ENCODE measurements around the gene NPIPA3.
"Not testable (repeated sequence)": the region's sequence is repeated elsewhere in the genome, so short reads cannot be mapped to it uniquely, and the experiment has no call there.

NPIPA3 gene

GRCh38 chr16:14703156-14704011 lies at the start of gene NPIPA3:
TSS of gene NPIPA3 (plus strand) at chr16:14703411. CDS start at chr16:14708944, 5,533 bp downstream.
- H3K4me3 Mint-ChIP-seq; H3K9me3 Mint-ChIP-seq; DNase-seq (ENCODE audit: low spot score in 2 of 2); H3K27ac Mint-ChIP-seq; H3K36me3 Mint-ChIP-seq; H3K4me1 Mint-ChIP-seq: not testable (repeated sequence)
- peak; percentile 99 for ATAC-seq

GRCh38 chr16:14658063-14658462 lies 45.1 kb upstream of the NPIPA3 start:
- no peak for ATAC-seq

GRCh38 chr16:14667347-14668266 lies 35.6 kb upstream of the NPIPA3 start:
- no peak for ATAC-seq
- peaks cover 74% of the 10 kb centered on the region for H3K36me3 Mint-ChIP-seq
- peaks cover 4% of the 10 kb centered on the region for H3K4me1 Mint-ChIP-seq

More at GRCh38 chr16:14658063-14658462, 45.1 kb upstream of the NPIPA3 start:
- Mint-ChIP-seq H3K27ac (peak overlapping the region; percentile 90), H3K9me3 (no peaks in the 10 kb centered on the region), H3K4me1 (no peaks in the 10 kb centered on the region), H3K36me3 (peaks cover 100% of the 10 kb centered on the region), H3K4me3 (no peak overlapping the region)
- DNase-seq (ENCODE audit: low spot score in 2 of 2): no peak

GRCh38 chr16:14668556-14669223 lies 34.5 kb upstream of the NPIPA3 start:
- no peak overlapping the region for H3K4me3 Mint-ChIP-seq
- peaks cover 6% of the 10 kb centered on the region for H3K4me1 Mint-ChIP-seq
- no peak overlapping the region for H3K27ac Mint-ChIP-seq
- H3K9me3 Mint-ChIP-seq: no peaks in the 10 kb centered on the region
- peaks cover 69% of the 10 kb centered on the region for H3K36me3 Mint-ChIP-seq
- ATAC-seq: no peak
- DNase-seq (ENCODE audit: low spot score in 2 of 2): no peak

More at GRCh38 chr16:14667347-14668266, 35.6 kb upstream of the NPIPA3 start:
- H3K27ac Mint-ChIP-seq: no peak overlapping the region
- no peak for DNase-seq (ENCODE audit: low spot score in 2 of 2)
- no peak overlapping the region for H3K4me3 Mint-ChIP-seq
- no peaks in the 10 kb centered on the region for H3K9me3 Mint-ChIP-seq

- peak; percentile 50 for ATAC-seq
Measured at GRCh38 chr16:14669776-14670175, 33.4 kb upstream of the NPIPA3 start.

GRCh38 chr16:14672403-14672971 lies 30.7 kb upstream of the NPIPA3 start:
- H3K27ac Mint-ChIP-seq: no peak overlapping the region
- H3K36me3 Mint-ChIP-seq: peaks cover 31% of the 10 kb centered on the region
- H3K4me1 Mint-ChIP-seq: peaks cover 6% of the 10 kb centered on the region
- no peaks in the 10 kb centered on the region for H3K9me3 Mint-ChIP-seq
- DNase-seq (ENCODE audit: low spot score in 2 of 2): no peak
- no peak overlapping the region for H3K4me3 Mint-ChIP-seq
- ATAC-seq: no peak

More at GRCh38 chr16:14669776-14670175, 33.4 kb upstream of the NPIPA3 start:
- Mint-ChIP-seq H3K4me3 (no peak overlapping the region), H3K4me1 (peaks cover 6% of the 10 kb centered on the region), H3K36me3 (peaks cover 58% of the 10 kb centered on the region), H3K27ac (no peak overlapping the region), H3K9me3 (no peaks in the 10 kb centered on the region)
- no peak for DNase-seq (ENCODE audit: low spot score in 2 of 2)

- no peak for DNase-seq (ENCODE audit: low spot score in 2 of 2)
- ATAC-seq: no peak
- H3K4me1 Mint-ChIP-seq: peaks cover 6% of the 10 kb centered on the region
- H3K4me3 Mint-ChIP-seq: no peak overlapping the region
- H3K9me3 Mint-ChIP-seq: no peaks in the 10 kb centered on the region
- peaks cover 7% of the 10 kb centered on the region for H3K36me3 Mint-ChIP-seq
- H3K27ac Mint-ChIP-seq: no peak overlapping the region
Measured at GRCh38 chr16:14676633-14677032, 26.6 kb upstream of the NPIPA3 start.

GRCh38 chr16:14677627-14678026 lies 25.6 kb upstream of the NPIPA3 start:
- Mint-ChIP-seq H3K4me1 (peaks cover 2% of the 10 kb centered on the region), H3K27ac (no peak overlapping the region), H3K36me3 (peaks cover 5% of the 10 kb centered on the region), H3K9me3 (no peaks in the 10 kb centered on the region), H3K4me3 (no peak overlapping the region)
- no peak for DNase-seq (ENCODE audit: low spot score in 2 of 2)
- ATAC-seq: no peak

GRCh38 chr16:14678748-14679497 lies 24.3 kb upstream of the NPIPA3 start:
- Mint-ChIP-seq H3K9me3 (no peaks in the 10 kb centered on the region), H3K4me3 (no peak overlapping the region), H3K4me1 (no peaks in the 10 kb centered on the region), H3K36me3 (no peaks in the 10 kb centered on the region), H3K27ac (no peak overlapping the region)
- DNase-seq (ENCODE audit: low spot score in 2 of 2) (no peak), ATAC-seq (no peak)

GRCh38 chr16:14680396-14680795 lies 22.8 kb upstream of the NPIPA3 start:
- H3K4me3 Mint-ChIP-seq; H3K36me3 Mint-ChIP-seq; H3K9me3 Mint-ChIP-seq; H3K4me1 Mint-ChIP-seq; DNase-seq (ENCODE audit: low spot score in 2 of 2); ATAC-seq; H3K27ac Mint-ChIP-seq: not testable (repeated sequence)

- H3K27ac Mint-ChIP-seq: no peak overlapping the region
- ATAC-seq (no peak), DNase-seq (ENCODE audit: low spot score in 2 of 2) (no peak)
- H3K4me3 Mint-ChIP-seq: no peak overlapping the region
- H3K36me3 Mint-ChIP-seq: no peaks in the 10 kb centered on the region
- H3K4me1 Mint-ChIP-seq: no peaks in the 10 kb centered on the region
- no peaks in the 10 kb centered on the region for H3K9me3 Mint-ChIP-seq
Measured at GRCh38 chr16:14681115-14681514, 22.1 kb upstream of the NPIPA3 start.

GRCh38 chr16:14682121-14682520 lies 21.1 kb upstream of the NPIPA3 start:
- ATAC-seq: no peak
- H3K9me3 Mint-ChIP-seq: no peaks in the 10 kb centered on the region

GRCh38 chr16:14685870-14686793 lies 17.1 kb upstream of the NPIPA3 start:
- ATAC-seq; H3K4me3 Mint-ChIP-seq; H3K36me3 Mint-ChIP-seq; H3K9me3 Mint-ChIP-seq; H3K27ac Mint-ChIP-seq; DNase-seq (ENCODE audit: low spot score in 2 of 2); H3K4me1 Mint-ChIP-seq: not testable (repeated sequence)

More at GRCh38 chr16:14682121-14682520, 21.1 kb upstream of the NPIPA3 start:
- no peak for DNase-seq (ENCODE audit: low spot score in 2 of 2)
- Mint-ChIP-seq H3K4me3 (no peak overlapping the region), H3K4me1 (no peaks in the 10 kb centered on the region), H3K36me3 (no peaks in the 10 kb centered on the region), H3K27ac (no peak overlapping the region)

Data from stimulated activated effector memory CD8-positive, alpha-beta T cell treated with anti-CD3 and anti-CD28 coated beads, Interleukin-12 subunit alpha, Interleukin-12 subunit beta, amount 100 ng/mL, for 72 hours (primary cell).